WTC11 (cell line): ENCODE data around the gene ZNF48. TPM values are rescaled to one million over a fixed set of nuclear protein-coding genes. Genes with fewer than 3 reads are reported as not detected.

ENCODE experiments used
- ELF4 ChIP-seq: sonication (generic); formaldehyde crosslinking; IDR thresholded peaks from 2 replicates; pipeline ENCODE4 v1.8.1; 2022; ENCODE audit warnings: low read depth, mild to moderate bottlenecking, moderate library complexity, missing genetic modification reagents
- ERG ChIP-seq: fragments of 250-450 bp; sonication (Bioruptor Pico); IDR thresholded peaks from 2 replicates; pipeline ENCODE4 v1.8.0; 2021; ENCODE audit warnings: mild to moderate bottlenecking
- FOXK1 ChIP-seq: sonication (generic); formaldehyde crosslinking; IDR thresholded peaks from 2 replicates; pipeline ENCODE4 v1.8.0; 2022; ENCODE audit warnings: mild to moderate bottlenecking, moderate library complexity, missing genetic modification reagents
- GABPB1 ChIP-seq: sonication (generic); formaldehyde crosslinking; IDR thresholded peaks from 2 replicates; pipeline ENCODE4 v1.8.1; 2023; ENCODE audit warnings: mild to moderate bottlenecking, missing genetic modification reagents
- MAX ChIP-seq: sonication (generic); formaldehyde crosslinking; IDR thresholded peaks from 2 replicates; pipeline ENCODE4 v1.8.0; 2022; ENCODE audit warnings: mild to moderate bottlenecking, missing genetic modification reagents
- NFYB ChIP-seq: sonication (generic); formaldehyde crosslinking; conservative IDR thresholded peaks from 2 replicates; pipeline ENCODE4 v1.8.0; 2022; ENCODE audit warnings: low read depth, missing genetic modification reagents
- SMAD3 ChIP-seq: sonication (generic); formaldehyde crosslinking; IDR thresholded peaks from 2 replicates; pipeline ENCODE4 v1.8.0; 2022; ENCODE audit warnings: missing genetic modification reagents, mild to moderate bottlenecking, borderline replicate concordance
- SMAD4 ChIP-seq: sonication (generic); formaldehyde crosslinking; IDR thresholded peaks from 2 replicates; pipeline ENCODE4 v1.8.0; 2022; ENCODE audit warnings: mild to moderate bottlenecking, missing genetic modification reagents
- SP1 ChIP-seq: sonication (generic); formaldehyde crosslinking; conservative IDR thresholded peaks from 2 replicates; pipeline ENCODE4 v1.8.1; 2022; ENCODE audit warnings: missing genetic modification reagents
- TCF7 ChIP-seq: sonication (generic); formaldehyde crosslinking; IDR thresholded peaks from 2 replicates; pipeline ENCODE4 v1.8.0; 2022; ENCODE audit warnings: mild to moderate bottlenecking, low read depth, missing genetic modification reagents, moderate library complexity
- TEAD4 ChIP-seq: sonication (generic); formaldehyde crosslinking; IDR thresholded peaks from 2 replicates; pipeline ENCODE4 v1.8.0; 2022; ENCODE audit warnings: mild to moderate bottlenecking, missing genetic modification reagents
- ZNF263 ChIP-seq: sonication (generic); formaldehyde crosslinking; IDR thresholded peaks from 2 replicates; pipeline ENCODE4 v1.8.1; 2022; ENCODE audit warnings: low read depth, mild to moderate bottlenecking, moderate library complexity, missing genetic modification reagents
- ZNF671 ChIP-seq: fragments of 250-450 bp; sonication (Bioruptor Pico); IDR thresholded peaks from 2 replicates; pipeline ENCODE4 v1.8.0; 2021; ENCODE audit warnings: mild to moderate bottlenecking
- total RNA-seq: library from RNA; stranded (reverse); gene quantifications from 3 replicates; pipeline ENCODE4 v1.2.3, GENCODE V29; 2021
- TF ChIP-seq, protein P1 (sequence below): fragments of 250-450 bp; sonication (Bioruptor Pico); IDR thresholded peaks from 2 replicates; pipeline ENCODE4 v2.1.2; 2022; ENCODE audit warnings: mild to moderate bottlenecking, moderate library complexity
- TF ChIP-seq, protein P2 (sequence below): sonication (generic); formaldehyde crosslinking; IDR thresholded peaks from 2 replicates; pipeline ENCODE4 v1.8.1; 2022; ENCODE audit warnings: low read depth, mild to moderate bottlenecking, moderate library complexity, missing genetic modification reagents, borderline replicate concordance
- TF ChIP-seq, protein P3 (sequence below): sonication (generic); formaldehyde crosslinking; IDR thresholded peaks from 2 replicates; pipeline ENCODE4 v1.8.1; 2022; ENCODE audit warnings: missing genetic modification reagents, borderline replicate concordance
- TF ChIP-seq, protein P4 (sequence below): fragments of 250-450 bp; sonication (Bioruptor Pico); IDR thresholded peaks from 2 replicates; pipeline ENCODE4 v1.9.0; 2021; ENCODE audit warnings: mild to moderate bottlenecking
- TF ChIP-seq, protein P5 (sequence below): fragments of 200-600 bp; IDR thresholded peaks from 2 replicates; pipeline ENCODE4 v1.8.0; 2022; ENCODE audit warnings: antibody characterized with exemption
- TF ChIP-seq, protein P6 (sequence below): sonication (generic); formaldehyde crosslinking; IDR thresholded peaks from 2 replicates; pipeline ENCODE4 v1.8.0; 2023; ENCODE audit warnings: mild to moderate bottlenecking, missing genetic modification reagents

The ZNF48 gene
- total RNA-seq, 1 experiment from 2014 or later: 39.3 TPM

DNA sequence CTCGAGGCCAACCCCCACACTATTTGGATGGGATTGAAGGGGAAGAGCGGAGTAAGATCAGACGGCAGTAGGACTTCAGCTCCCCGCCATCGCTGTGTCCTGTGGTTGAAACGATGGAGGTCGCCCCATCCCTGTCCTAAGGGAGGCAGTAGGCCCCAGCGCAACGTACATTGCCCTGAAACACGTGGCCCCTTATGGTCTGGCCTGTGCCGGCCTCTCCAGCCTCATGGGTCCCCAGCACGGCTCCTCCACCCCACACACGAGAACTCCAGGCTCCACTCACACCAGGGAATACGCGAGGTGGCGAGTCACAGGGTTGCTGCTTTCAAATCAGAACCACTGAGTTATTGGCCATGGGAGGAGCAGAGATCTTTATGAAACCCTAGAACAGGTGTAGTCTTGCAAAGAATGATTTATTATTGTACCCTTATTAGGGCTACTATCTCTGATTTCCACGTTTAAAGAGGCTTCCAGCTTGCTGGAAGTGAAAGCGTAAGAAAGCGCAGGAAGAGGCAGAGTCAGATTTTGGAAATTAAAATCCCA lies 35.3 kb downstream of the ZNF48 start (continued):
- TF ChIP-seq GABPB1 (CRISPR knock-in tag): peak; percentile 76; the same call in 1 of the 2 replicates
- no peak for TF ChIP-seq ZNF671 (CRISPR knock-in tag)
- TF ChIP-seq, protein P1, sequence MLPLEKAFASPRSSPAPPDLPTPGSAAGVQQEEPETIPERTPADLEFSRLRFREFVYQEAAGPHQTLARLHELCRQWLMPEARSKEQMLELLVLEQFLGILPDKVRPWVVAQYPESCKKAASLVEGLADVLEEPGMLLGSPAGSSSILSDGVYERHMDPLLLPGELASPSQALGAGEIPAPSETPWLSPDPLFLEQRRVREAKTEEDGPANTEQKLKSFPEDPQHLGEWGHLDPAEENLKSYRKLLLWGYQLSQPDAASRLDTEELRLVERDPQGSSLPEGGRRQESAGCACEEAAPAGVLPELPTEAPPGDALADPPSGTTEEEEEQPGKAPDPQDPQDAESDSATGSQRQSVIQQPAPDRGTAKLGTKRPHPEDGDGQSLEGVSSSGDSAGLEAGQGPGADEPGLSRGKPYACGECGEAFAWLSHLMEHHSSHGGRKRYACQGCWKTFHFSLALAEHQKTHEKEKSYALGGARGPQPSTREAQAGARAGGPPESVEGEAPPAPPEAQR (CRISPR knock-in tag): no peak
- no peak for TF ChIP-seq ERG (CRISPR knock-in tag)
- no peak for TF ChIP-seq TEAD4
- TF ChIP-seq, protein P2, sequence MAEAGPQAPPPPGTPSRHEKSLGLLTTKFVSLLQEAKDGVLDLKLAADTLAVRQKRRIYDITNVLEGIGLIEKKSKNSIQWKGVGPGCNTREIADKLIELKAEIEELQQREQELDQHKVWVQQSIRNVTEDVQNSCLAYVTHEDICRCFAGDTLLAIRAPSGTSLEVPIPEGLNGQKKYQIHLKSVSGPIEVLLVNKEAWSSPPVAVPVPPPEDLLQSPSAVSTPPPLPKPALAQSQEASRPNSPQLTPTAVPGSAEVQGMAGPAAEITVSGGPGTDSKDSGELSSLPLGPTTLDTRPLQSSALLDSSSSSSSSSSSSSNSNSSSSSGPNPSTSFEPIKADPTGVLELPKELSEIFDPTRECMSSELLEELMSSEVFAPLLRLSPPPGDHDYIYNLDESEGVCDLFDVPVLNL (CRISPR knock-in tag): no peak
- TF ChIP-seq, protein P3, sequence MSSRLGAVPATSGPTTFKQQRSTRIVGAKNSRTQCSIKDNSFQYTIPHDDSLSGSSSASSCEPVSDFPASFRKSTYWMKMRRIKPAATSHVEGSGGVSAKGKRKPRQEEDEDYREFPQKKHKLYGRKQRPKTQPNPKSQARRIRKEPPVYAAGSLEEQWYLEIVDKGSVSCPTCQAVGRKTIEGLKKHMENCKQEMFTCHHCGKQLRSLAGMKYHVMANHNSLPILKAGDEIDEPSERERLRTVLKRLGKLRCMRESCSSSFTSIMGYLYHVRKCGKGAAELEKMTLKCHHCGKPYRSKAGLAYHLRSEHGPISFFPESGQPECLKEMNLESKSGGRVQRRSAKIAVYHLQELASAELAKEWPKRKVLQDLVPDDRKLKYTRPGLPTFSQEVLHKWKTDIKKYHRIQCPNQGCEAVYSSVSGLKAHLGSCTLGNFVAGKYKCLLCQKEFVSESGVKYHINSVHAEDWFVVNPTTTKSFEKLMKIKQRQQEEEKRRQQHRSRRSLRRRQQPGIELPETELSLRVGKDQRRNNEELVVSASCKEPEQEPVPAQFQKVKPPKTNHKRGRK (CRISPR knock-in tag): no peak
- TF ChIP-seq, protein P4, sequence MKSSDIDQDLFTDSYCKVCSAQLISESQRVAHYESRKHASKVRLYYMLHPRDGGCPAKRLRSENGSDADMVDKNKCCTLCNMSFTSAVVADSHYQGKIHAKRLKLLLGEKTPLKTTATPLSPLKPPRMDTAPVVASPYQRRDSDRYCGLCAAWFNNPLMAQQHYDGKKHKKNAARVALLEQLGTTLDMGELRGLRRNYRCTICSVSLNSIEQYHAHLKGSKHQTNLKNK: no peak
- TF ChIP-seq MAX (CRISPR knock-in tag): peak; percentile 96
- TF ChIP-seq SMAD4 (CRISPR knock-in tag): no peak
- TF ChIP-seq, protein P5, sequence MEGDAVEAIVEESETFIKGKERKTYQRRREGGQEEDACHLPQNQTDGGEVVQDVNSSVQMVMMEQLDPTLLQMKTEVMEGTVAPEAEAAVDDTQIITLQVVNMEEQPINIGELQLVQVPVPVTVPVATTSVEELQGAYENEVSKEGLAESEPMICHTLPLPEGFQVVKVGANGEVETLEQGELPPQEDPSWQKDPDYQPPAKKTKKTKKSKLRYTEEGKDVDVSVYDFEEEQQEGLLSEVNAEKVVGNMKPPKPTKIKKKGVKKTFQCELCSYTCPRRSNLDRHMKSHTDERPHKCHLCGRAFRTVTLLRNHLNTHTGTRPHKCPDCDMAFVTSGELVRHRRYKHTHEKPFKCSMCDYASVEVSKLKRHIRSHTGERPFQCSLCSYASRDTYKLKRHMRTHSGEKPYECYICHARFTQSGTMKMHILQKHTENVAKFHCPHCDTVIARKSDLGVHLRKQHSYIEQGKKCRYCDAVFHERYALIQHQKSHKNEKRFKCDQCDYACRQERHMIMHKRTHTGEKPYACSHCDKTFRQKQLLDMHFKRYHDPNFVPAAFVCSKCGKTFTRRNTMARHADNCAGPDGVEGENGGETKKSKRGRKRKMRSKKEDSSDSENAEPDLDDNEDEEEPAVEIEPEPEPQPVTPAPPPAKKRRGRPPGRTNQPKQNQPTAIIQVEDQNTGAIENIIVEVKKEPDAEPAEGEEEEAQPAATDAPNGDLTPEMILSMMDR: peak; percentile 27; the same call in 1 of the 2 replicates
- TF ChIP-seq SP1: no peak
- TF ChIP-seq TCF7 (CRISPR knock-in tag): no peak; the same call in 1 of the 2 replicates
- TF ChIP-seq NFYB: no peak
- TF ChIP-seq ELF4 (CRISPR knock-in tag): no peak
- TF ChIP-seq ZNF263 (CRISPR knock-in tag): no peak
- no peak for TF ChIP-seq SMAD3 (CRISPR knock-in tag)
- no peak for TF ChIP-seq FOXK1 (CRISPR knock-in tag)
- TF ChIP-seq, protein P6, sequence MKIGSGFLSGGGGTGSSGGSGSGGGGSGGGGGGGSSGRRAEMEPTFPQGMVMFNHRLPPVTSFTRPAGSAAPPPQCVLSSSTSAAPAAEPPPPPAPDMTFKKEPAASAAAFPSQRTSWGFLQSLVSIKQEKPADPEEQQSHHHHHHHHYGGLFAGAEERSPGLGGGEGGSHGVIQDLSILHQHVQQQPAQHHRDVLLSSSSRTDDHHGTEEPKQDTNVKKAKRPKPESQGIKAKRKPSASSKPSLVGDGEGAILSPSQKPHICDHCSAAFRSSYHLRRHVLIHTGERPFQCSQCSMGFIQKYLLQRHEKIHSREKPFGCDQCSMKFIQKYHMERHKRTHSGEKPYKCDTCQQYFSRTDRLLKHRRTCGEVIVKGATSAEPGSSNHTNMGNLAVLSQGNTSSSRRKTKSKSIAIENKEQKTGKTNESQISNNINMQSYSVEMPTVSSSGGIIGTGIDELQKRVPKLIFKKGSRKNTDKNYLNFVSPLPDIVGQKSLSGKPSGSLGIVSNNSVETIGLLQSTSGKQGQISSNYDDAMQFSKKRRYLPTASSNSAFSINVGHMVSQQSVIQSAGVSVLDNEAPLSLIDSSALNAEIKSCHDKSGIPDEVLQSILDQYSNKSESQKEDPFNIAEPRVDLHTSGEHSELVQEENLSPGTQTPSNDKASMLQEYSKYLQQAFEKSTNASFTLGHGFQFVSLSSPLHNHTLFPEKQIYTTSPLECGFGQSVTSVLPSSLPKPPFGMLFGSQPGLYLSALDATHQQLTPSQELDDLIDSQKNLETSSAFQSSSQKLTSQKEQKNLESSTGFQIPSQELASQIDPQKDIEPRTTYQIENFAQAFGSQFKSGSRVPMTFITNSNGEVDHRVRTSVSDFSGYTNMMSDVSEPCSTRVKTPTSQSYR (CRISPR knock-in tag): 0 out of 2 replicates have a peak, but pooled peaks have one; percentile 53
